Gastrocnemius medialis (tissue), 4 donors: ENCODE data around the gene UBL7.

Experiments
- POLR2A ChIP-seq, 2 donors: fragments of 450-650 bp; IDR thresholded peaks; one replicate each; pipeline ENCODE4 v1.6.1; 2017; ENCODE audit warnings: antibody characterized with exemption in 2 of 2, mild to moderate bottlenecking in 2 of 2, moderate library complexity in 2 of 2
- TF ChIP-seq, protein P1 (sequence below), 5 experiments: fragments of 450-650 bp in 3 of 5; fragments of 200-600 bp in 2 of 5; sonication (generic) in 2 of 5; IDR thresholded peaks in 4 of 5; conservative IDR thresholded peaks in 1 of 5; 1 replicate in 4 of 5; 2 replicates in 1 of 5; pipeline ENCODE4 v1.5.1; 2016 to 2019; ENCODE audit warnings: antibody characterized with exemption in 5 of 5, mild to moderate bottlenecking in 3 of 5, moderate library complexity in 3 of 5

DNA sequence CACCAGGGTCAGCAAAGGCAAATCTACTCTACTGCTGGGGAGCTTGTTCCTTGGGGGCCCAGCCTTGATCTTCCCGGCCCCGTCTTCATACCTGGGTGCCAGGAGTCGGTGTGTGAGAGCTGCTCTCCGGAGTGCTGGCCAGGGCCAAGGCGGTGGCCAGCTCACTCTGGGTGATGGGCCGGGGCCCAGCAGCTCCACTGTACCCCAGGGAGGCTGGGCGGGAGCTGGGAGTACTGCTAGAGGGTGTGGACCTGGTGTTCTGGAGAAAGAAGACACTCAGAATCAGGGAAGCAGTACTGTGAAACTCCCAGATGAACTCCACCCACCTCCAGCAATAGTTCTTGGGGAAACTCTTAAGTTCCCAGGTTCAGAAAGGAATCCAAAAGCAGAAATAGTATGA lies 11.9 kb downstream of the UBL7 start:
- TF ChIP-seq, protein P1, sequence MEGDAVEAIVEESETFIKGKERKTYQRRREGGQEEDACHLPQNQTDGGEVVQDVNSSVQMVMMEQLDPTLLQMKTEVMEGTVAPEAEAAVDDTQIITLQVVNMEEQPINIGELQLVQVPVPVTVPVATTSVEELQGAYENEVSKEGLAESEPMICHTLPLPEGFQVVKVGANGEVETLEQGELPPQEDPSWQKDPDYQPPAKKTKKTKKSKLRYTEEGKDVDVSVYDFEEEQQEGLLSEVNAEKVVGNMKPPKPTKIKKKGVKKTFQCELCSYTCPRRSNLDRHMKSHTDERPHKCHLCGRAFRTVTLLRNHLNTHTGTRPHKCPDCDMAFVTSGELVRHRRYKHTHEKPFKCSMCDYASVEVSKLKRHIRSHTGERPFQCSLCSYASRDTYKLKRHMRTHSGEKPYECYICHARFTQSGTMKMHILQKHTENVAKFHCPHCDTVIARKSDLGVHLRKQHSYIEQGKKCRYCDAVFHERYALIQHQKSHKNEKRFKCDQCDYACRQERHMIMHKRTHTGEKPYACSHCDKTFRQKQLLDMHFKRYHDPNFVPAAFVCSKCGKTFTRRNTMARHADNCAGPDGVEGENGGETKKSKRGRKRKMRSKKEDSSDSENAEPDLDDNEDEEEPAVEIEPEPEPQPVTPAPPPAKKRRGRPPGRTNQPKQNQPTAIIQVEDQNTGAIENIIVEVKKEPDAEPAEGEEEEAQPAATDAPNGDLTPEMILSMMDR (IDR thresholded peaks at IDR 0.05 in 4 of 5, conservative IDR thresholded peaks at IDR 0.05 in 1 of 5): no peak
- no peak for TF ChIP-seq POLR2A (IDR thresholded peaks at IDR 0.05)
